HepG2 (cell line): Measurements from ENCODE around the gene NUP88. TPM values are rescaled to one million over a fixed set of nuclear protein-coding genes. Genes with fewer than 3 reads are reported as not detected.

Experiments
- ATAC-seq: fragments of 200-7000 bp; cut with Tn5 transposase; 3 replicates; pipeline ENCODE4 v1.9.1; 2020; ENCODE audit warnings: mild to moderate bottlenecking, moderate library complexity
- BruUV-seq: library from RNA; stranded (reverse); fragments of 400-500 nt; replicated peaks from 2 replicates; lab custom pipeline; 2021; lab: Mats Ljungman, UMichigan
- CTCF ChIA-PET: fragments of 300-600 bp; formaldehyde crosslinking; extraction: SDS; loops from one replicate; lab custom pipeline; 2021; ENCODE audit warnings: low total read pairs, inconsistent platforms, low intra/inter-chr PET ratio; lab: Yijun Ruan, JAX
- POLR2A ChIA-PET: fragments of 350-600 bp; sonication (Branson Sonifier 250); formaldehyde crosslinking; loops from one replicate; lab custom pipeline; 2020; ENCODE audit warnings: antibody characterized with exemption, inconsistent platforms; lab: Yijun Ruan, JAX
- DNase-seq: peaks from one replicate; pipeline ENCODE4 v3.0.0-alpha.2; 2015; ENCODE audit warnings: low spot score
- FAIRE-seq: peaks from 3 replicates; lab custom pipeline; 2011; peaks lifted over from hg19 to GRCh38; lab: Jason Lieb, UNC
- H2AFZ ChIP-seq: one replicate; pipeline ENCODE4 v1.6.1; 2011; ENCODE audit warnings: low read length, inconsistent platforms
- H3K27ac ChIP-seq: fragments of 300-600 bp; 3 replicates; pipeline ENCODE4 v1.8.0; 2011; ENCODE audit warnings: mixed run types, mild to moderate bottlenecking, mixed read lengths, low read length, inconsistent platforms; ENCODE audit not compliant: insufficient read depth; ENCODE audit errors: extremely low read length
- H3K27me3 ChIP-seq, 2 experiments: fragments of 200-600 bp in 1 of 2; 2 replicates in 1 of 2; 3 replicates in 1 of 2; pipeline versions ENCODE4 v1.6.0 to v1.8.0; 2011; ENCODE audit warnings: low read length in 2 of 2, mild to moderate bottlenecking in 2 of 2, moderate library complexity in 2 of 2, inconsistent platforms in 1 of 2; ENCODE audit not compliant: insufficient read depth in 2 of 2, control insufficient read depth in 1 of 2
- H3K36me3 ChIP-seq, 2 experiments: fragments of 200-600 bp in 1 of 2; replicated peaks in 1 of 2; 2 replicates in 1 of 2; 3 replicates in 1 of 2; pipeline versions ENCODE4 v1.5.1 to v1.8.0; 2011; ENCODE audit warnings: low read length in 2 of 2, inconsistent platforms in 1 of 2; ENCODE audit not compliant: insufficient read depth in 2 of 2, control insufficient read depth in 1 of 2
- H3K4me1 ChIP-seq: 2 replicates; pipeline ENCODE4 v1.5.1; 2012; ENCODE audit warnings: low read length, inconsistent platforms; ENCODE audit not compliant: insufficient read depth
- H3K4me2 ChIP-seq: 2 replicates; pipeline ENCODE4 v1.6.0; 2011; ENCODE audit warnings: low read depth, low read length, inconsistent platforms
- H3K4me3 ChIP-seq, 3 experiments: fragments of 200-600 bp in 1 of 3; sonication (generic), shearing (Covaris generic) in 1 of 3; replicated peaks in 1 of 3; 2 replicates each; pipeline ENCODE4 v1.5.1; 2011 to 2016; ENCODE audit warnings: low read length in 3 of 3, inconsistent platforms in 2 of 3, low read depth in 2 of 3, mild to moderate bottlenecking in 2 of 3, control low read depth in 1 of 3, mixed read lengths in 1 of 3; ENCODE audit not compliant: insufficient read depth in 1 of 3
- H3K79me2 ChIP-seq: one replicate; pipeline ENCODE4 v1.6.1; 2011; ENCODE audit warnings: low read length, inconsistent platforms; ENCODE audit not compliant: insufficient read depth
- H3K9ac ChIP-seq: 2 replicates; pipeline ENCODE4 v1.6.0; 2011; ENCODE audit warnings: mild to moderate bottlenecking, low read depth, low read length, inconsistent platforms; ENCODE audit not compliant: insufficient read depth
- H3K9me3 ChIP-seq: 2 replicates; pipeline ENCODE4 v1.5.1; 2012; ENCODE audit warnings: mild to moderate bottlenecking, low read length
- H4K20me1 ChIP-seq: 2 replicates; pipeline ENCODE4 v1.6.0; 2011; ENCODE audit warnings: inconsistent platforms, mild to moderate bottlenecking, low read length, moderate library complexity; ENCODE audit not compliant: insufficient read depth
- CHD4 ChIP-seq: fragments of 200-600 bp; sonication (generic); IDR thresholded peaks from 2 replicates; pipeline ENCODE4 v1.7.0; 2017; ENCODE audit warnings: mild to moderate bottlenecking, low read length, borderline replicate concordance
- FOXM1 ChIP-seq: sonication (generic); formaldehyde crosslinking; IDR thresholded peaks from 2 replicates; pipeline ENCODE4 v1.5.0; 2020; ENCODE audit warnings: missing genetic modification reagents
- FOXO1 ChIP-seq: sonication (generic); formaldehyde crosslinking; IDR thresholded peaks from 2 replicates; pipeline ENCODE4 v1.4.0; 2020; ENCODE audit warnings: missing genetic modification reagents
- IKZF1 ChIP-seq: fragments of 450-650 bp; IDR thresholded peaks from 2 replicates; pipeline ENCODE4 v1.7.1; 2016
- RARA ChIP-seq: IDR thresholded peaks from 2 replicates; pipeline ENCODE4 v1.6.1; 2016; ENCODE audit warnings: missing genetic modification reagents, missing compliant biosample characterization
- SATB2 ChIP-seq: sonication (generic); formaldehyde crosslinking; IDR thresholded peaks from 2 replicates; pipeline ENCODE4 v1.5.0; 2020; ENCODE audit warnings: missing genetic modification reagents
- ZBTB37 ChIP-seq: sonication (generic); formaldehyde crosslinking; IDR thresholded peaks from 2 replicates; pipeline ENCODE4 v1.4.0; 2020; ENCODE audit warnings: mild to moderate bottlenecking, missing genetic modification reagents
- ZFX ChIP-seq: sonication (generic); formaldehyde crosslinking; IDR thresholded peaks from 2 replicates; pipeline ENCODE4 v1.4.0; 2020; ENCODE audit warnings: mild to moderate bottlenecking, low read depth, missing genetic modification reagents, moderate library complexity
- ZNF101 ChIP-seq: sonication (generic); formaldehyde crosslinking; IDR thresholded peaks from 2 replicates; pipeline ENCODE4 v1.4.0; 2020; ENCODE audit warnings: mild to moderate bottlenecking, low read depth, missing genetic modification reagents, borderline replicate concordance
- ZNF20 ChIP-seq: sonication (generic); formaldehyde crosslinking; IDR thresholded peaks from 2 replicates; pipeline ENCODE4 v1.4.0; 2020; ENCODE audit warnings: mild to moderate bottlenecking, moderate library complexity, missing genetic modification reagents
- ZNF543 ChIP-seq: sonication (generic); formaldehyde crosslinking; IDR thresholded peaks from 2 replicates; pipeline ENCODE4 v1.4.0; 2020; ENCODE audit warnings: mild to moderate bottlenecking, missing genetic modification reagents
- ZNF549 ChIP-seq: sonication (generic); formaldehyde crosslinking; IDR thresholded peaks from 2 replicates; pipeline ENCODE4 v1.5.0; 2020; ENCODE audit warnings: missing genetic modification reagents
- ZNF775 ChIP-seq: sonication (generic); formaldehyde crosslinking; IDR thresholded peaks from 2 replicates; pipeline ENCODE4 v1.4.0; 2020; ENCODE audit warnings: missing genetic modification reagents, mild to moderate bottlenecking, moderate library complexity, borderline replicate concordance
- ZSCAN5A ChIP-seq: sonication (generic); formaldehyde crosslinking; IDR thresholded peaks from 2 replicates; pipeline ENCODE4 v1.8.0; 2022; ENCODE audit warnings: mild to moderate bottlenecking, missing genetic modification reagents, borderline replicate concordance
- WGBS: methylation state at CpG from one replicate; pipeline ENCODE4 v1.1.6; 2017; ENCODE audit warnings: low lambda C conversion rate; 5-methylcytosine and 5-hydroxymethylcytosine counted together
- in situ Hi-C: cut with HindIII; loops from 2 replicates; pipeline ENCODE4 v1.10.0; 2017; ENCODE audit warnings: low pct_unique_long_range_greater_than_20kb; ENCODE audit not compliant: extremely low pct_ligation_motif_present
- intact Hi-C: fragments of 100-400 bp; cut with micrococcal nuclease; formaldehyde crosslinking; loops from one replicate; pipeline ENCODE4 v1.10.0; 2022; ENCODE audit not compliant: unreplicated experiment
- polyA plus RNA-seq, 8 experiments: library from polyadenylated mRNA; depleted of rRNA in 3 of 8; stranded (reverse) in 7 of 8; unstranded in 1 of 8; fragments of >200 nt; fragmentation: Illumina TruSeq in 4 of 8; extraction: Trizol in 4 of 8; gene quantifications; 2 replicates each; pipeline versions ENCODE4 v1.2.1 to v1.2.3, GENCODE V29; 2011 to 2016; ENCODE audit warnings: low read depth in 4 of 8, missing spikeins in 1 of 8, mixed read lengths in 1 of 8; ENCODE audit not compliant: insufficient read depth in 1 of 8
- total RNA-seq, 5 experiments: library from RNA; depleted of rRNA; stranded (reverse); fragments of >200 nt; fragmentation: Illumina TruSeq; extraction: Trizol; gene quantifications; 2 replicates each; pipeline ENCODE4 v1.2.3, GENCODE V29; 2016; ENCODE audit warnings: low read depth in 1 of 5
- TF ChIP-seq, protein P1 (sequence below): IDR thresholded peaks from 2 replicates; pipeline ENCODE4 v1.6.1; 2016; ENCODE audit warnings: control low read depth
- TF ChIP-seq, protein P2 (sequence below): sonication (generic); IDR thresholded peaks from 2 replicates; pipeline ENCODE4 v1.6.1; 2016; ENCODE audit warnings: low read depth, borderline replicate concordance

NUP88 gene
- total and polyA plus RNA-seq, 2 of the 13 experiments (the other 11 are each of a cell fraction or from before 2014, with no cell fraction given) = 48.2 to 130 TPM

- in situ Hi-C loops (no loop called here), intact Hi-C loops (no loop called here)
- TF ChIP-seq ZNF543 (CRISPR knock-in tag) (no peak), ZSCAN5A (CRISPR knock-in tag) (no peak), RARA (CRISPR knock-in tag) (no peak), ZFX (CRISPR knock-in tag) (no peak), FOXM1 (CRISPR knock-in tag) (no peak), SATB2 (no peak), ZNF101 (no peak), CHD4 (no peak), ZBTB37 (CRISPR knock-in tag) (no peak), FOXO1 (CRISPR knock-in tag) (no peak), ZNF20 (no peak), ZNF549 (CRISPR knock-in tag) (no peak), IKZF1 (no peak), ZNF775 (CRISPR knock-in tag) (no peak)
- TF ChIP-seq, protein P1, sequence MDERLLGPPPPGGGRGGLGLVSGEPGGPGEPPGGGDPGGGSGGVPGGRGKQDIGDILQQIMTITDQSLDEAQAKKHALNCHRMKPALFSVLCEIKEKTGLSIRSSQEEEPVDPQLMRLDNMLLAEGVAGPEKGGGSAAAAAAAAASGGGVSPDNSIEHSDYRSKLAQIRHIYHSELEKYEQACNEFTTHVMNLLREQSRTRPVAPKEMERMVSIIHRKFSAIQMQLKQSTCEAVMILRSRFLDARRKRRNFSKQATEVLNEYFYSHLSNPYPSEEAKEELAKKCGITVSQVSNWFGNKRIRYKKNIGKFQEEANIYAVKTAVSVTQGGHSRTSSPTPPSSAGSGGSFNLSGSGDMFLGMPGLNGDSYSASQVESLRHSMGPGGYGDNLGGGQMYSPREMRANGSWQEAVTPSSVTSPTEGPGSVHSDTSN = no peak
- TF ChIP-seq, protein P2, sequence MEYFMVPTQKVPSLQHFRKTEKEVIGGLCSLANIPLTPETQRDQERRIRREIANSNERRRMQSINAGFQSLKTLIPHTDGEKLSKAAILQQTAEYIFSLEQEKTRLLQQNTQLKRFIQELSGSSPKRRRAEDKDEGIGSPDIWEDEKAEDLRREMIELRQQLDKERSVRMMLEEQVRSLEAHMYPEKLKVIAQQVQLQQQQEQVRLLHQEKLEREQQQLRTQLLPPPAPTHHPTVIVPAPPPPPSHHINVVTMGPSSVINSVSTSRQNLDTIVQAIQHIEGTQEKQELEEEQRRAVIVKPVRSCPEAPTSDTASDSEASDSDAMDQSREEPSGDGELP = no peak
- Histone ChIP-seq H3K9ac (no peak overlapping the region), H2AFZ (no peak overlapping the region), H3K79me2 (peaks cover 32% of the 10 kb centered on the region), H3K36me3 (peaks cover 26 to 65% of the 10 kb centered on the region in 2 experiments), H3K4me2 (no peak overlapping the region), H4K20me1 (no peaks in the 10 kb centered on the region; the same call in 1 of the 2 replicates), H3K27ac (no peak overlapping the region), H3K9me3 (no peaks in the 10 kb centered on the region), H3K4me1 (peaks cover 25% of the 10 kb centered on the region), H3K4me3 (no peak overlapping the region), H3K27me3 (no peaks in the 10 kb centered on the region; a peak in 1 of 5 replicates)
- no TSS peak for BruUV-seq
- ChIA-PET CTCF (no interaction called here), POLR2A (interaction anchor here (1.2 kb wide), 1 partner anchor 14 kb away, joined by 3 read pairs; the partner anchor contains the start of gene C1QBP)
- DNase-seq = no peak
- no peak for ATAC-seq
- 100% methylated on average over 1 of the region's 1 CpG for WGBS
- no peak for FAIRE-seq
Measured at GRCh38 chr17:5424909-5425308, 5.4 kb upstream of the NUP88 start.
